Activated naive CD4-positive, alpha-beta T cell treated with anti-CD3 and anti-CD28 coated beads, Interleukin-2, amount 10 ng/mL, durations not matched to agents 7 days and 5 days (primary cell): ENCODE data around the gene GATA2.

Experiments
- CTCF ChIA-PET: fragments of 350-600 bp; sonication (Branson Sonifier 250); formaldehyde crosslinking; loops from one replicate; lab custom pipeline; 2021; ENCODE audit warnings: antibody characterized with exemption; lab: Charles Lee
- DNase-seq: peaks from one replicate; pipeline ENCODE4 v3.0.0-alpha.2; 2020
- H3K27ac Mint-ChIP-seq: one replicate; pipeline ENCODE4 v1.8.0; 2021; ENCODE audit warnings: mild to moderate bottlenecking, moderate library complexity, mixed read lengths
- H3K27me3 Mint-ChIP-seq: one replicate; pipeline ENCODE4 v1.8.0; 2021; ENCODE audit warnings: mild to moderate bottlenecking, mixed read lengths
- H3K36me3 Mint-ChIP-seq: one replicate; pipeline ENCODE4 v1.8.0; 2021; ENCODE audit warnings: mixed read lengths
- H3K4me1 Mint-ChIP-seq: one replicate; pipeline ENCODE4 v1.8.0; 2021; ENCODE audit warnings: mixed read lengths
- H3K4me3 Mint-ChIP-seq: one replicate; pipeline ENCODE4 v1.8.0; 2021; ENCODE audit warnings: mild to moderate bottlenecking, moderate library complexity, mixed read lengths
- H3K9me3 Mint-ChIP-seq: one replicate; pipeline ENCODE4 v1.8.0; 2021; ENCODE audit warnings: mixed read lengths

The GATA2 gene

GRCh38 chr3:128480717-128481437 lies 12.1 kb downstream of the GATA2 start:
- peaks cover 90% of the 10 kb centered on the region for H3K27me3 Mint-ChIP-seq
- no peak for DNase-seq
- CTCF ChIA-PET, result interaction anchor here (1.5 kb wide), 1 partner anchor 401 kb away, joined by 3 read pairs; no protein-coding TSS in a partner anchor

DNA sequence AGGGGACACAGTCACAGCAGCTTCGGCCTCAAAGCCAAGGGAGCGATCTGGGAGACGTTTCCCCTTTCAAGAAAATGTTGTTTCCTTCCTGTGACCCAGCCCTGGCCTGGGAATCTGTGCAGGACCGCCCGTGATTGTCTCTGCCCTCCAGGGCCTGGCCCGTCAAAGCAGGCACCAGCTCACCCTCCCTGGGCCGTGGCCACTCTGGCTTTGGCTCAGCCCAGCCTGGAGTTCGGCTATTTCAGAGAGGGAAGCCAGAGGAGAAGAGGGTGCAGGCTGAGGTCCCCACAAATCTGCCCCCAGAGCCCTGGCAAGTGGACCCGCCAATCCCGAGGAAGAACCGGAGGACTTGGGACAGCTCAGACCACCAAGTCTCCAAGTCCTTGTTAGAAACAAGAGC lies 12.7 kb downstream of the GATA2 start:
- Mint-ChIP-seq H3K36me3 (no peaks in the 10 kb centered on the region), H3K27ac (no peak overlapping the region), H3K4me1 (peaks cover 10% of the 10 kb centered on the region), H3K4me3 (no peak overlapping the region), H3K9me3 (no peaks in the 10 kb centered on the region), H3K27me3 (peaks cover 90% of the 10 kb centered on the region)
- CTCF ChIA-PET, result no interaction called here
- DNase-seq, result no peak

More at GRCh38 chr3:128480717-128481437, 12.1 kb downstream of the GATA2 start:
- Mint-ChIP-seq H3K36me3 (no peaks in the 10 kb centered on the region), H3K27ac (no peak overlapping the region), H3K4me1 (peaks cover 10% of the 10 kb centered on the region), H3K9me3 (no peaks in the 10 kb centered on the region), H3K4me3 (no peak overlapping the region)

GRCh38 chr3:128479558-128480086 lies 13.4 kb downstream of the GATA2 start:
- DNase-seq, result no peak
- Mint-ChIP-seq H3K9me3 (no peaks in the 10 kb centered on the region), H3K4me3 (no peak overlapping the region), H3K27me3 (peaks cover 87% of the 10 kb centered on the region), H3K27ac (no peak overlapping the region), H3K36me3 (no peaks in the 10 kb centered on the region), H3K4me1 (peaks cover 10% of the 10 kb centered on the region)
- CTCF ChIA-PET, result no interaction called here

- Mint-ChIP-seq H3K4me1 (peaks cover 9% of the 10 kb centered on the region), H3K27me3 (peaks cover 80% of the 10 kb centered on the region), H3K4me3 (no peak overlapping the region), H3K27ac (no peak overlapping the region), H3K36me3 (no peaks in the 10 kb centered on the region), H3K9me3 (no peaks in the 10 kb centered on the region)
- CTCF ChIA-PET, result no interaction called here
- no peak for DNase-seq
Observed at GRCh38 chr3:128478576-128479506, 14.2 kb downstream of the GATA2 start.

DNA sequence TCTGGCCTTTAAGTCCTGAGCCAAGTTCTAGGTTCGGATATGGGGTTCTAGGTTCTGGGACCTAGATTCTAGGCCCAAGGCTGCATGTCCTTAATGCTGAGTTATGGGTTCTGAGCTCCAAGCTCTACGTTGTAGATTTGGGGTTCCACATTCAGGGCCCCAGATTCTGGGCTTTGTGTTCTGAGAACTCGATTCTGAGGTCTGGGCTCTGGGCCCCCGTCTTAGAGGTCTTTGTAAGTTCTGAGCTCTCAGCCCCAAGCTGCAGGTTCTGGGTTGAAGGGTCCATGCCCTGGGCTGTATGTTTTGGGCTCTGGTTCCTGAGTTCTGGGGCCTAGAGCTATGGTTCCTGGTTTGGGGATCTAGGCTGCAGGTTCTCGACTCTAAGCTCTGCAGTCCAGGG lies 16.3 kb downstream of the GATA2 start:
- no peaks in the 10 kb centered on the region for H3K4me1 Mint-ChIP-seq
- CTCF ChIA-PET, result interaction anchor here (0.8 to 1.0 kb wide), 2 partner anchors 39 to 272 kb away, joined by 3 read pairs; no protein-coding TSS in a partner anchor
- peaks cover 75% of the 10 kb centered on the region for H3K27me3 Mint-ChIP-seq
- H3K27ac Mint-ChIP-seq, result no peak overlapping the region
- DNase-seq, result no peak
- H3K4me3 Mint-ChIP-seq, result no peak overlapping the region
- no peaks in the 10 kb centered on the region for H3K36me3 Mint-ChIP-seq
- H3K9me3 Mint-ChIP-seq, result no peaks in the 10 kb centered on the region

GRCh38 chr3:128475355-128475754 lies 17.6 kb downstream of the GATA2 start:
- CTCF ChIA-PET, result no interaction called here

DNA sequence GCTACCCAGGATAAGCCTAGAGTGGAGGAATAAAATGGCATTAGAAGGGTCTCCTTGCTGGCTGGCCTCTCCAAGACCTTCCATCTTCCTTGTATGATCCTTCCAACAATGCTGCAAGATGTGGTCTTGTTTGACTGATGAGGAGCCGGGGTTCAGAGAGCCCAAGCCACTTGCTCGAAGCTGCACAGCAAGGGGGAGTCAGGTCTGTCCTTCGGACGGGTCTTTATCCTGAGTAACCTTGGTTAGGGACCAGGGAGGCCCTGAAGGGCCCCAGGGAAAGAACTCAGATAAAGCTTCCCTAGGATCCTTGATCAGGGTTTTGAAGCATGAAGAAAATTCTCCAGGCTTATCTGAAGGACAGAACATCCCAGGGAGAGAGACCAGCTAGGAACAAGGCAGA lies 19.3 kb downstream of the GATA2 start:
- H3K27me3 Mint-ChIP-seq, result peaks cover 53% of the 10 kb centered on the region
- no peak overlapping the region for H3K4me3 Mint-ChIP-seq
- DNase-seq, result no peak
- no peaks in the 10 kb centered on the region for H3K4me1 Mint-ChIP-seq
- no peaks in the 10 kb centered on the region for H3K36me3 Mint-ChIP-seq
- no peak overlapping the region for H3K27ac Mint-ChIP-seq
- no peaks in the 10 kb centered on the region for H3K9me3 Mint-ChIP-seq
- CTCF ChIA-PET, result no interaction called here

More at GRCh38 chr3:128475355-128475754, 17.6 kb downstream of the GATA2 start:
- Mint-ChIP-seq H3K27me3 (peaks cover 67% of the 10 kb centered on the region), H3K4me1 (no peaks in the 10 kb centered on the region), H3K9me3 (no peaks in the 10 kb centered on the region), H3K4me3 (no peak overlapping the region), H3K36me3 (no peaks in the 10 kb centered on the region), H3K27ac (no peak overlapping the region)
- DNase-seq, result no peak

- peaks cover 52% of the 10 kb centered on the region for H3K27me3 Mint-ChIP-seq
- H3K27ac Mint-ChIP-seq, result no peak overlapping the region
- no peak for DNase-seq
- H3K4me1 Mint-ChIP-seq, result no peaks in the 10 kb centered on the region
- H3K9me3 Mint-ChIP-seq, result no peaks in the 10 kb centered on the region
- no peaks in the 10 kb centered on the region for H3K36me3 Mint-ChIP-seq
- CTCF ChIA-PET, result no interaction called here
- no peak overlapping the region for H3K4me3 Mint-ChIP-seq
Observed at GRCh38 chr3:128473180-128473519, 19.9 kb downstream of the GATA2 start.

DNA sequence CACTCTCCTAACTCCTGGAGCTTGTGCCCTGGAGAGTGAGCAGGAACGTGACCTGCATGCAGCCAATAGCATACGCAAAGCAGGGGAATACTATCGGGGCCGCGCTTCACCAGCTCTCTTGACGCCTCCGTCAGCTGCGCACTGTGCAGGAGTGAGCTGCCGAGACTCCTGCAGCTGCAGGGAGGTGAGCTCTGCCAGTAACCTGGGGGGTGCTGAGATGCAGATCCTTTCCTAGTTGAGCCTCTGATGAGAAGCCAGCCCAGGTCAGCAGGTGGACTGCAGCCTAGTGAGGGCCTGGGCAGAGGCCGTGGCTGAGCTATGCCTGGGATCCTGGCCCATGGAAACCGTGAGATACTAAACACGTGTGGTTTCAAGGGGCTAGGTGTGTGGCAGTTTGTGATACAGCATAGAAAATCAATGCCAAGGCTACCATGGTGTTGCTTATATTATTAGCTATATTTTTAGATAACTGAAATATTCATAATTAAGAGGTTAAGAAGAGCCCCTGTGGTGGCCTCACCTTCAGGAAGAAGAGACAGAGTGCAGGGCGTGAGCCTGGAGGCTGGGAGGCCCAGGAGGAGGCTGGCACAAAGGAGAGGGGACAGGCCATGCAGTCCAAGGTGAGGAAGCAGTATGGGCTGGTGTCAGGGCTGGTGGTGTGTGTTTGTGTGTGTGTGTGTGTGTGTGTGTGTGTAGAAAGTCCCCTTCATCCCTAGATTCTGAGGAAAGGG lies 20.4 kb downstream of the GATA2 start:
- H3K27ac Mint-ChIP-seq, result no peak overlapping the region
- no peaks in the 10 kb centered on the region for H3K9me3 Mint-ChIP-seq
- H3K4me1 Mint-ChIP-seq, result no peaks in the 10 kb centered on the region
- DNase-seq, result no peak
- H3K4me3 Mint-ChIP-seq, result no peak overlapping the region
- CTCF ChIA-PET, result no interaction called here
- peaks cover 47% of the 10 kb centered on the region for H3K27me3 Mint-ChIP-seq
- H3K36me3 Mint-ChIP-seq, result no peaks in the 10 kb centered on the region

- H3K36me3 Mint-ChIP-seq, result no peaks in the 10 kb centered on the region
- DNase-seq, result no peak
- CTCF ChIA-PET, result no interaction called here
- no peak overlapping the region for H3K27ac Mint-ChIP-seq
- no peaks in the 10 kb centered on the region for H3K9me3 Mint-ChIP-seq
- peaks cover 44% of the 10 kb centered on the region for H3K27me3 Mint-ChIP-seq
- H3K4me1 Mint-ChIP-seq, result peaks cover 6% of the 10 kb centered on the region
- H3K4me3 Mint-ChIP-seq, result no peak overlapping the region
Observed at GRCh38 chr3:128471720-128472119, 21.3 kb downstream of the GATA2 start.

GRCh38 chr3:128471110-128471509 lies 21.9 kb downstream of the GATA2 start:
- CTCF ChIA-PET, result no interaction called here
- H3K4me3 Mint-ChIP-seq, result no peak overlapping the region
- no peaks in the 10 kb centered on the region for H3K36me3 Mint-ChIP-seq
- DNase-seq, result no peak
- H3K4me1 Mint-ChIP-seq, result peaks cover 6% of the 10 kb centered on the region
- H3K9me3 Mint-ChIP-seq, result no peaks in the 10 kb centered on the region
- peaks cover 43% of the 10 kb centered on the region for H3K27me3 Mint-ChIP-seq
- no peak overlapping the region for H3K27ac Mint-ChIP-seq

DNA sequence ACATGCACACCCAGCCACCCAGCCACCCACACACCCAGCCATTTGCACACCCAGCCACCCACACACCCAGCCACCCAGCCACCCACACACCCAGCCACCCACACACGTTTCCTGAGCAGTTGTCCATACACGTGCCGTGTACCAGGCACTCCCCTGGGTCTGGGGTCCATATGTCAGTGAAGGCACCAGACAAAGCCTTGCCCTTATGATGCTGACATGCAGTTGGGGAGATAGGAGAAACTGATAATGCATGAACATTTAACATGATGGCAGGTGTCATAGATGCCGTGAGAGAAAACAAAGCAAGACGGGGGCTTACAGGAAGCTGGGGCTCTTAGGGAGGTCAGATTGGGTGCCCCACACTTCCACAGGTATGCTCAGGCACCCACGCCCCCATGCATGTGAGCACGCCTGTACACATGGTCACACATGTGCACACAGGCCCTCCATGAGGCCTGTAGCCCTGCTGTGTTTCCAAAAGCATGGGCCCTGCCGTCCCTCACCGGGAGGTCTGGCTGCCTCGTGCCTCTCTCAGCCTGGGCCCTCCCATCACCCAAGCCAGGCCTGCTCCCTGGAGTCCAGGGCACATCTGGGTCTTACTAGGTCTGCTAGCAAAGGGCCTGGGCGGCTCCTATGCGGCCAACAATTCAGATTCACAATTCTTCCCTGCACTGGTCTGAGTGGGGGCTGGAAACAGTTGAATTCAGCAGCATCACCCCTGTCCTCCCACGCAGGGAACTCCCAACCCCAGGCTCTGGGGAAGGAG lies 22.7 kb downstream of the GATA2 start:
- peaks cover 6% of the 10 kb centered on the region for H3K4me1 Mint-ChIP-seq
- H3K36me3 Mint-ChIP-seq, result no peaks in the 10 kb centered on the region
- no peak overlapping the region for H3K4me3 Mint-ChIP-seq
- H3K27ac Mint-ChIP-seq, result no peak overlapping the region
- peaks cover 45% of the 10 kb centered on the region for H3K27me3 Mint-ChIP-seq
- DNase-seq, result no peak
- H3K9me3 Mint-ChIP-seq, result no peaks in the 10 kb centered on the region
- CTCF ChIA-PET, result no interaction called here

DNA sequence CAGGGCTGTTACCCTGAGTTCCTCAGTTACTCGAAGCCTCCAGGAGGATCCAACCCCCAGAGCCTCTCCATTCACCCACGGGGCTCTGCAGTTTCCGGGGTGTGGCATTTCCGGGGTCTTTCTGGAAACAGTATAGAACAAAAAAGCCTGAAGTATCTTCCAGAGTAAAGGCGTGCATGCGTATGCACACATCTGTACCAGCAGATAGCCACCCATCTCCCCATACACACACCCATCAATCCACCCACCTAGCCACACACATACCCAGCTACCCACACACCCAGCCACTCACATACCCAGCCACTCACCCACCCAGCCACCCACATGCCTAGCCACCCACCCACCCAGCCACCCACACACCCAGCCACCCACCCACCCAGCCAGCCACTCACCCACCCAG lies 23.4 kb downstream of the GATA2 start:
- peaks cover 6% of the 10 kb centered on the region for H3K4me1 Mint-ChIP-seq
- CTCF ChIA-PET, result no interaction called here
- no peaks in the 10 kb centered on the region for H3K36me3 Mint-ChIP-seq
- no peak overlapping the region for H3K27ac Mint-ChIP-seq
- H3K27me3 Mint-ChIP-seq, result peaks cover 49% of the 10 kb centered on the region
- H3K4me3 Mint-ChIP-seq, result no peak overlapping the region
- H3K9me3 Mint-ChIP-seq, result no peaks in the 10 kb centered on the region
- no peak for DNase-seq
